ENCODE results near the gene EP400. TPM values are rescaled to one million over a fixed set of nuclear protein-coding genes. Genes with fewer than 3 reads are reported as not detected.

EP400 gene
- total and polyA plus RNA-seq, 4 donors = 11.4 to 47.8 (median 25.7) TPM

GRCh38 chr12:131930510-131930909 is 19.2 kb upstream of the EP400 start:
- no peaks in the 10 kb centered on the region for H3K9me3 ChIP-seq (ENCODE audit: control insufficient read depth in 4 of 4, insufficient read depth in 3 of 4, low read length in 3 of 4)
- no peak overlapping the region for H3K9ac ChIP-seq (ENCODE audit: insufficient read depth in 1 of 2, low read length in 2 of 2)
- TF ChIP-seq CTCF (IDR thresholded peaks at IDR 0.05; ENCODE audit: control extremely low read depth, extremely low read depth) = no peak
- no peak for DNase-seq
- peaks cover 14 to 24% (median 18%) of the 10 kb centered on the region in 4 donors for H3K36me3 ChIP-seq (ENCODE audit: control insufficient read depth in 4 of 4, insufficient read depth in 4 of 4, low read length in 4 of 4)
- no peak for ATAC-seq (ENCODE audit: insufficient read depth, low FRiP score)
- 80% methylated on average over 9 of the region's 9 CpGs for WGBS, 2 donors
- peaks cover 0 to 10% (median 0%) of the 10 kb centered on the region in 5 donors for H3K4me1 ChIP-seq (ENCODE audit: control insufficient read depth in 5 of 5, insufficient read depth in 5 of 5, low read length in 5 of 5)
- no peaks in the 10 kb centered on the region for H3K27me3 ChIP-seq (ENCODE audit: control insufficient read depth in 3 of 3, insufficient read depth in 3 of 3, low read length in 2 of 3)
- H3K4me3 ChIP-seq = peak overlapping the region; percentile 95
- no peak overlapping the region for H3K27ac ChIP-seq (ENCODE audit: low read depth in 1 of 2, low read length in 1 of 2)

- Histone ChIP-seq H3K27me3 (ENCODE audit: control insufficient read depth in 3 of 3, insufficient read depth in 3 of 3, low read length in 2 of 3) (no peaks in the 10 kb centered on the region), H3K27ac (ENCODE audit: low read depth in 1 of 2, low read length in 1 of 2) (no peak overlapping the region), H3K9me3 (ENCODE audit: control insufficient read depth in 4 of 4, insufficient read depth in 3 of 4, low read length in 3 of 4) (no peaks in the 10 kb centered on the region), H3K4me1 (ENCODE audit: control insufficient read depth in 5 of 5, insufficient read depth in 5 of 5, low read length in 5 of 5) (peaks cover 0 to 10% (median 0%) of the 10 kb centered on the region in 5 donors), H3K36me3 (ENCODE audit: control insufficient read depth in 4 of 4, insufficient read depth in 4 of 4, low read length in 4 of 4) (peaks cover 15 to 24% (median 19%) of the 10 kb centered on the region in 4 donors), H3K4me3 (no peak overlapping the region), H3K9ac (ENCODE audit: insufficient read depth in 1 of 2, low read length in 2 of 2) (no peak overlapping the region)
- no peak for ATAC-seq (ENCODE audit: insufficient read depth, low FRiP score)
- DNase-seq = no peak
- TF ChIP-seq CTCF (IDR thresholded peaks at IDR 0.05; ENCODE audit: control extremely low read depth, extremely low read depth) = no peak
- 96 to 97% methylated on average over 8 of the region's 8 CpGs for WGBS, 2 donors
Measured at GRCh38 chr12:131933387-131933786, 16.4 kb upstream of the EP400 start.

GRCh38 chr12:131934535-131934934 is 15.2 kb upstream of the EP400 start:
- H3K9ac ChIP-seq (ENCODE audit: insufficient read depth in 1 of 2, low read length in 2 of 2) = no peak overlapping the region
- ATAC-seq (ENCODE audit: insufficient read depth, low FRiP score) (no peak), DNase-seq (no peak)
- H3K4me1 ChIP-seq (ENCODE audit: control insufficient read depth in 5 of 5, insufficient read depth in 5 of 5, low read length in 5 of 5) = peaks cover 0 to 10% (median 0%) of the 10 kb centered on the region in 5 donors
- H3K27me3 ChIP-seq (ENCODE audit: control insufficient read depth in 3 of 3, insufficient read depth in 3 of 3, low read length in 2 of 3) = no peaks in the 10 kb centered on the region
- TF ChIP-seq CTCF (IDR thresholded peaks at IDR 0.05; ENCODE audit: control extremely low read depth, extremely low read depth) = no peak
- no peak overlapping the region for H3K4me3 ChIP-seq
- 94% methylated on average over 11 of the region's 11 CpGs for WGBS, 2 donors
- H3K36me3 ChIP-seq (ENCODE audit: control insufficient read depth in 4 of 4, insufficient read depth in 4 of 4, low read length in 4 of 4) = peaks cover 15 to 26% (median 20%) of the 10 kb centered on the region in 4 donors
- H3K9me3 ChIP-seq (ENCODE audit: control insufficient read depth in 4 of 4, insufficient read depth in 3 of 4, low read length in 3 of 4) = no peaks in the 10 kb centered on the region
- H3K27ac ChIP-seq (ENCODE audit: low read depth in 1 of 2, low read length in 1 of 2) = no peak overlapping the region

- H3K4me1 ChIP-seq (ENCODE audit: control insufficient read depth in 5 of 5, insufficient read depth in 5 of 5, low read length in 5 of 5) = no peaks in the 10 kb centered on the region
- ATAC-seq (ENCODE audit: insufficient read depth, low FRiP score) (no peak), DNase-seq (no peak)
- no peaks in the 10 kb centered on the region for H3K27me3 ChIP-seq (ENCODE audit: control insufficient read depth in 3 of 3, insufficient read depth in 3 of 3, low read length in 2 of 3)
- H3K27ac ChIP-seq (ENCODE audit: low read depth in 1 of 2, low read length in 1 of 2) = no peak overlapping the region
- H3K4me3 ChIP-seq = no peak overlapping the region
- H3K9ac ChIP-seq (ENCODE audit: insufficient read depth in 1 of 2, low read length in 2 of 2) = no peak overlapping the region
- H3K9me3 ChIP-seq (ENCODE audit: control insufficient read depth in 4 of 4, insufficient read depth in 3 of 4, low read length in 3 of 4) = no peaks in the 10 kb centered on the region
- H3K36me3 ChIP-seq (ENCODE audit: control insufficient read depth in 4 of 4, insufficient read depth in 4 of 4, low read length in 4 of 4) = peaks cover 12 to 31% (median 18%) of the 10 kb centered on the region in 4 donors
- no peak for TF ChIP-seq CTCF (IDR thresholded peaks at IDR 0.05; ENCODE audit: control extremely low read depth, extremely low read depth)
- 93 to 94% methylated on average over 7 of the region's 7 CpGs for WGBS, 2 donors
Measured at GRCh38 chr12:131938082-131938481, 11.7 kb upstream of the EP400 start.
